HG02970 (cell line): ENCODE results near the gene PCDHGB3.
"Not testable (repeated sequence)": the region's sequence is repeated elsewhere in the genome, so short reads cannot be mapped to it uniquely, and the experiment has no call there.

Experiments used
- ATAC-seq: cut with Tn5 transposase; IDR thresholded peaks from one replicate; pipeline ENCODE4 v1.9.1; 2021; ENCODE audit warnings: mild to moderate bottlenecking, moderate library complexity, moderate number of reproducible peaks; ENCODE audit not compliant: unreplicated experiment, low FRiP score

The PCDHGB3 gene

DNA sequence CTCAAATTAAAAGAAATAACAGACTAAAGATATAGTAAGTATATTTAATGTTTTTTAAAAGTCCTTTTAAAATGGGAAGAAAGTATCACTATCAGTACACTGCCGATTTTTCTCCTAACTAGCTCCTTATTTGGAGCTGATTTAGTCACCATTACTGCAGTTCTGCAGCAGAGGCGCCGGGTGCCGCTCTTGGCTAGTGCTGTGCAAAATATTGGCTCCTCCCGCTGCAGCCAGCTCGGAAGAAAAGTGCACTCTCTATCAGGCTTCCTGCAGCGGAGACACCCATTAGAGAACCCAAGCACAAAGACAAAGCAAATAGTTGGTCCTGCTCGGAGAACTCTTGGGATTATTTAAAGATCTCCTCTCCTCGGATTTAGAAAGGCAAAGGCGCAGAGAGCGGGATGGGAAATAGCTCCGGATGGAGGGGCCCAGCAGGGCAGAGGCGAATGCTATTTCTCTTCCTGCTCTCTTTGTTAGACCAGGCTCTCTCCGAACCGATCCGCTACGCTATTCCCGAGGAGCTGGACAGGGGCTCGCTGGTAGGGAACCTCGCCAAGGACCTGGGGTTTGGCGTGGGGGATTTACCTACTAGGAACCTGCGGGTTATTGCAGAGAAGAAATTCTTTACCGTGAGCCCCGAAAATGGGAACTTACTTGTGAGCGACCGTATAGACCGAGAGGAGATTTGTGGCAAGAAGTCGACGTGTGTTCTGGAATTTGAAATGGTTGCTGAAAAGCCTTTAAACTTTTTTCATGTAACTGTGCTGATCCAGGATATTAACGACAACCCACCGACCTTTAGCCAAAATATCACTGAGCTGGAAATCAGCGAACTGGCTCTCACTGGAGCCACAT is at the start of gene PCDHGB3:
PCDHGB3 (plus strand) TSS at position 249 of the 855 bp plus-strand sequence; CDS start at position 402, 153 bp downstream.
- ATAC-seq: no peak

DNA sequence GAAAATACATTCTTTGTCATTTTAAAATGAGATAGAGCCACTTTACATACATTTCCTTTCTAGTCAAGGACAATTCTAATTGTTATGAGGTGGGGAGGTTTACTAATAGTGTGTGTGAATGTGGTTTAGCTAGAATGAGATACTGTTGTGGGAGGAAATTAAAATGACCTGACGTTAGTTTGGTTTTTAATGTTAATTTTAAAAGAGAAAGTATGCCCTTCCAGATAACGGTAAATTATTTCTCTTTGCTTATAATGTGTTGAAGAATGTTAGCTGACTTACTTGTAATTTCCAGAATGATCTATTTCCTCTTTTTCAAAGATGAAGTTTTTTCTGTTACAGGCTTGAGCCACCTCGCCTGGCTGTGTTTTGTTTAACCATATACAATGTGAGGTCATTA is 47.8 kb upstream of the PCDHGB3 start:
- ATAC-seq: no peak

DNA sequence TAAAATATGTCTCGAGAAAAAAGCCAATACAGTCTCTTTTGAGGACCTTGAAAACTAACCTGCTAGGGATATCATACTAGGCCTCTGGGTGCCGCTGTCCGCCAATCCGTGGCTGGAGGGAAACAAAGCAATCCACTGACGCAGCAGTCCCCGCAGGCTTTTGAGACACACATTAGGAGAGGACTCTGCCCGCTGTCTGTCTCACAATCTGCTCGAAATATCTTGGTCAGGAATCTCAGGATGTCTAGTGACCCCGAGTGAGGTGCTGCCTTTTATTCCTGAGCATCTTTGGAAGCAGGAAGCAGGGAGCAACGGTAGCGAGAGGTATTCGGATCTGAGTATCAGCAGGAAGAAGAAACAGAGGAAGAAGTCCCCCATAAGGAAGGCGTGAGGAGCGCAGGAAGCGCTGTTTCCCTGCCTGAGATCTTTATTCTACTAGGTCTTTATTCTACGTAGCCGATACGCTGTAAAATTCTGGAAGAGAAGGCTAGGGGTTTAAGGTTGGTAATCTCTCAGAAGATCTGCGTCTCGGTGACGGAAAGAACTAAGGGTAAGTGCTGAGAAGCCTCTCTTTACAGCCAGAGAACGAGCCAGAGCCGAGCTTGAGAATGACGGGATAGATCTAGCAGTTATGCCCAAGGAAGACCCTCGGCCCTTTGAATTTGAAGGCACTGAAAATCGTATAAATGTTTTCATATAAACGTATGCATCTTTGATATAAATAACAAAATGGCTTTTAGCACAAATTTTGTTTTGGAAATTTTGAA is 43.8 kb upstream of the PCDHGB3 start:
- ATAC-seq: no peak

DNA sequence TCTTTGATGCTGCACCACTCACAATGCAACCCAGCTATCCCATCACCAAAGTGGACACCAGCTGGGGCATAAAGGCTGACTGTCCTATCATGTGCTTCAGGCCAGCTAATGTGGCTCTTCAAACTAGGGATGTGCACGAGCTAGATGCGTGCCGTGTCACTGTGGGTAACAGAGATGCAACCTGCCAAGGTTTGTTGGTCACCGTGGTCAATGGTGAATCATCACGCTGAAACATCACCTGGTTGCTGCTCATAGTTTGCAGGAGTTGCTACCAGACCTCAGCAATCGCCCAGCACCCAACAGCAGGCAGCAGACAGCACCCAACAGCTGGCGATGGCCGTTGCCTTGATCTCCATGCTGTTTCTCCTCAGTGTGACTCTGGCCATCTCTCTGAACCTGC is 41.8 kb upstream of the PCDHGB3 start:
- no peak for ATAC-seq

DNA sequence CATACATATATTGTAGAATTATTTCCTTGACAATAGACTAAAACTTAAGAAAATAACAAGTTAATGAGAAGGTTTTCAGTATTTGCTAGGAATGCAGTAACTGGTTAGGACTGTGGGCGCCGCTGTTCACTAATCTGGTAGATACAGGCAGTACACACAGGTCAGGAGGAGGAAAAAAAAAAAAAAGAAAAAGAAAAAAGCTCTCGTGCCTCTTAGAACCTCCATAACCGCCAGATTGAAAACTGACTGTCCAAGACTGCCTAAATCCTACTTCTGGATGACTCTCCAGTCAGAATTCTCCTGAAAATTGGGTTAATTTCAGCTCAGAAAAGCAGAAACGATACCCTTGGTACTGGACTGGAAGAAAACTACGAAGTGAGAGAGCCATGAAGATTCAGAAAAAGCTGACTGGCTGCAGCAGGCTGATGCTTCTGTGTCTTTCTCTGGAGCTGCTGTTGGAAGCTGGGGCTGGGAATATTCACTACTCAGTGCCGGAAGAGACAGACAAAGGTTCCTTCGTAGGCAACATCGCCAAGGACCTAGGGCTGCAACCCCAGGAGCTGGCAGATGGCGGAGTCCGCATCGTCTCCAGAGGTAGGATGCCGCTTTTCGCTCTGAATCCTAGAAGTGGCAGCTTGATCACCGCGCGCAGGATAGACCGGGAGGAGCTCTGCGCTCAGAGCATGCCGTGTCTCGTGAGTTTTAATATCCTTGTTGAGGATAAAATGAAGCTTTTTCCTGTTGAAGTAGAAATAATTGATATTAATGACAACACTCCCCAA is 39.6 kb upstream of the PCDHGB3 start, which contains the start of gene PCDHGA1:
PCDHGA1 (plus strand) TSS at position 216 of the 782 bp plus-strand sequence.
- ATAC-seq: no peak

DNA sequence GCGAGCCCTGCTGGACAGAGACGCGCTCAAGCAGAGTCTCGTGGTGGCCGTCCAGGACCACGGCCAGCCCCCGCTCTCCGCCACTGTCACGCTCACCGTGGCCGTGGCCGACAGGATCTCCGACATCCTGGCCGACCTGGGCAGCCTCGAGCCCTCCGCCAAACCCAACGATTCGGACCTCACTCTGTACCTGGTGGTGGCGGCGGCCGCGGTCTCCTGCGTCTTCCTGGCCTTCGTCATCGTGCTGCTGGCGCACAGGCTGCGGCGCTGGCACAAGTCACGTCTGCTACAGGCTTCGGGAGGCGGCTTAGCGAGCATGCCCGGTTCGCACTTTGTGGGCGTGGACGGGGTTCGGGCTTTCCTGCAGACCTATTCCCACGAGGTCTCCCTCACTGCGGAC is 37.5 kb upstream of the PCDHGB3 start:
- ATAC-seq: not testable (repeated sequence)

DNA sequence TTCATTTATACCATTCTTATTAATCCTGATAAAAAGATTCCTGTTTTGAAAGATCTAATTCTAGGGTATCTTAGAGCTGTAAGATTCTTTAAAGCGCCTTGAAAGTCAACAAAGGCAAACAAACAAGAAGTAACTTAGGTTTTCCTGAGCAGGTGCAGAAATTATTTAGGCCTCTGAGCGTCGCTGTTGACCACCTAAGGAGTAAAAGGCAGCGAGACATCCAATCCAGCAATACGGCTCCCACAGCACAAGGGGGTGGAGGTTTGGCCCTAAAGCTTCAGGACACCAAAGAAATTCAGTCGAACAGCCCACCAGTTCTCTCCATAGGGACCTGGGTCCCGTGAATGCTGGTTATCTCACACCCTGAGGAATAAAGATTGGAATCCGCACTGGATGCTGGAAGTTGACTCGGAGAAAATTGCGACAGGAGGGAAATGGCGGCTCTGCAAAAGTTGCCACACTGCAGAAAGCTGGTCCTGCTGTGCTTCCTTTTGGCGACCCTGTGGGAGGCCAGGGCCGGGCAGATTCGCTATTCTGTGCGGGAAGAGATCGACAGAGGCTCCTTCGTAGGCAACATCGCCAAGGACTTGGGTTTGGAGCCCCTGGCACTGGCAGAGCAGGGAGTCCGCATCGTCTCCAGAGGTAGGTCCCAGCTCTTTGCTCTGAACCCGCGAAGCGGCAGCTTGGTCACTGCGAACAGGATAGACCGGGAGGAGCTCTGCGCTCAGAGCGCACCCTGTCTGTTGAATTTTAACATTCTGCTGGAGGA is 31.3 kb upstream of the PCDHGB3 start, which contains the start of gene PCDHGA2:
PCDHGA2 (plus strand) TSS at position 223 of the 769 bp plus-strand sequence.
- ATAC-seq: no peak

DNA sequence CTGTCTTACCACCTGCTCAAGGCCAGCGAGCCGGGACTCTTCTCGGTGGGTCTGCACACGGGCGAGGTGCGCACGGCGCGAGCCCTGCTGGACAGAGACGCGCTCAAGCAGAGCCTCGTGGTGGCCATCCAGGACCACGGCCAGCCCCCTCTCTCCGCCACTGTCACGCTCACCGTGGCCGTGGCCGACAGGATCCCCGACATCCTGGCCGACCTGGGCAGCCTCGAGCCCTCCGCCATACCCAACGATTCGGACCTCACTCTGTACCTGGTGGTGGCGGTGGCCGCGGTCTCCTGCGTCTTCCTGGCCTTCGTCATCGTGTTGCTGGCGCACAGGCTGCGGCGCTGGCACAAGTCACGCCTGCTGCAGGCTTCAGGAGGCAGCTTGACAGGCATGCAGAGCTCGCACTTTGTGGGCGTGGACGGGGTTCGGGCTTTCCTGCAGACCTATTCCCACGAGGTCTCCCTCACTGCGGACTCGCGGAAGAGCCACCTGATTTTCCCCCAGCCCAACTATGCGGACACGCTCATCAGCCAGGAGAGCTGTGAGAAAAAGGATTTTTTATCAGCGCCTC is 29.2 kb upstream of the PCDHGB3 start:
- not testable (repeated sequence) for ATAC-seq

DNA sequence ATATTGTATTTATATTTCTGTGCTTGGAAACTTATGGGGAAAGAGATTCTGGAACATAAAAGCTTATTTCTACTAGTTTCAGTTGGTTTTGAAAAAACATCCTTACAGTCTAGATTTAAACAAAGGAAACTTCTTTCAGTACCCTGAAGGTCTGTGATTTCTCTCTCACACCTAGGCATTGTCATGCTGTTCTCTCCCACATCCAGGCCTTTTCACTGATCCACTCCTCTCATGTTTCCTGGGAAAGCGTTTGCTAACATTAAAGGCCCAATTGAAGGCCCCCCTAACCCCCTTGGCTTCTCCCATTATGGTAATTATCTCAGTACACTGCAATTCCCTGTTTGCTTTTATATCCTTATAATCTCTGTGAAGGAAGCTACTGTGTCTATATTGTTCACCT is 27.3 kb upstream of the PCDHGB3 start:
- ATAC-seq: no peak

DNA sequence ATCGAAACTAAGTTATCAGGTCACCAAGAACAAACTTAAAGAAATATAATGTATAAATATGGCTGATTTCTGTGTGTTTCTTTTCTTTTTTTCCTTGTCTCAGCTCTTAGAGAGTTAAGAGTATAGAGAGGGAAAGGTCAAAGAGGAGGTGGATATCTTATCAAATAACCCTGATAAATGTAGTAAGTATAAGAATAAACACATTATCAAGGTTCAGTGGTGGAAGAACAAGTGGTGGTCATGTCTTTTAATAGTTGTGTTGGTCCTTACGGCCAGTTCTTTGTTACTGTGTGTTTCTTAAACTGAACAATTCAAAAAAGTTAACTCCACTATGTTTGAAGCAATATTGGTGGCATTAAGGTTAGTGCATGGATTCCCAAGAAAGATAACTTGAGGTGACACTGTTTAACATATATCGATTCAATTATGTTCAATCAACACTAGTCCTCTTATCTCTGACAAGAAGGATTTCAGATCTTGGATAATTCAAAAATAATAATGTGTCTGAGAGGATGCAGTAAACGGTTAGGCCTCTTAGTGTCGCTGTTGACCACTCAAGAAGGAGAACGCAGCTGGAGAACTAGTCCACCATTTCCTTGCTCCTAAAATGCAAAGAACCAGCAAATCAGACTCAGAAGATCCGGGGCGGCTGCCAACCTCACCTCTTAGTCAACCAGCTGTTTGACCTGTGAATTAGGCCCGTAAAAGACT is 26.6 kb upstream of the PCDHGB3 start, which contains the start of gene PCDHGA3:
PCDHGA3 (plus strand) TSS at position 588 of the 711 bp plus-strand sequence. CDS start 205 bp downstream, outside the sequence.
- ATAC-seq: no peak

DNA sequence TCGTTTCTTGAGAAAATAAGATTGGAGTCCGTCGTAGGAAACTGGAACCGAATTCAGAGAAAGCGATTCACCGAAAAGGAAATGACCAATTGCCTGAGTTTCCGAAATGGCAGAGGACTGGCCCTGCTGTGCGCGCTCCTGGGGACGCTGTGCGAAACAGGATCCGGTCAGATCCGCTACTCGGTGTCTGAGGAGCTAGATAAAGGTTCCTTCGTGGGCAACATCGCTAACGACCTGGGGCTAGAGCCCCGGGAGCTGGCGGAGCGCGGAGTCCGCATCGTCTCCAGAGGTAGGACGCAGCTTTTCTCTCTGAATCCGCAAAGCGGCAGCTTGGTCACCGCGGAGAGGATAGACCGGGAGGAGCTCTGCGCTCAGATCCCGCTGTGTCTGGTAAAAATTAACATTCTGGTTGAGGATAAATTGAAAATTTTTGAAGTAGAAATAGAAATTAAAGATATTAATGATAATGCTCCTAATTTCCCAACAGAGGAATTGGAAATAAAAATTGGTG is 26.0 kb upstream of the PCDHGB3 start:
- ATAC-seq: no peak

DNA sequence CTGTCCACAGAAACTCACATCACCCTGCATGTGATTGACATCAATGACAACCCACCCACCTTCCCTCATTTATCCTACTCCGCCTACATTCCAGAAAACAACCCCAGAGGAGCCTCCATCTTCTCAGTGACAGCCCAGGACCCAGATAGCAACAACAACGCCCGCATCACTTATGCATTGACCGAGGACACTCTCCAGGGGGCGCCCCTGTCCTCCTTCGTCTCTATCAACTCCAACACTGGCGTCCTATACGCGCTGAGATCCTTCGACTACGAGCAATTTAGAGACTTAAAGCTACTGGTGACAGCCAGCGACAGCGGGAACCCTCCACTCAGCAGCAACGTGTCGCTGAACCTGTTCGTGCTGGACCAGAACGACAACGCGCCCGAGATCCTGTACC is 24.7 kb upstream of the PCDHGB3 start:
- ATAC-seq: no peak

DNA sequence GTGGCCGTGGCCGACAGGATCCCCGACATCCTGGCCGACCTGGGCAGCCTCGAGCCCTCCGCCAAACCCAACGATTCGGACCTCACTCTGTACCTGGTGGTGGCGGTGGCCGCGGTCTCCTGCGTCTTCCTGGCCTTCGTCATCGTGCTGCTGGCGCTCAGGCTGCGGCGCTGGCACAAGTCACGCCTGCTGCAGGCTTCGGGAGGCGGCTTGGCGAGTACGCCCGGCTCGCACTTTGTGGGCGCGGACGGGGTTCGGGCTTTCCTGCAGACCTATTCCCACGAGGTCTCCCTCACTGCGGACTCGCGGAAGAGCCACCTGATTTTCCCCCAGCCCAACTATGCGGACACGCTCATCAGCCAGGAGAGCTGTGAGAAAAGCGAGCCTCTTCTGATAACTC is 24.0 kb upstream of the PCDHGB3 start:
- not testable (repeated sequence) for ATAC-seq

DNA sequence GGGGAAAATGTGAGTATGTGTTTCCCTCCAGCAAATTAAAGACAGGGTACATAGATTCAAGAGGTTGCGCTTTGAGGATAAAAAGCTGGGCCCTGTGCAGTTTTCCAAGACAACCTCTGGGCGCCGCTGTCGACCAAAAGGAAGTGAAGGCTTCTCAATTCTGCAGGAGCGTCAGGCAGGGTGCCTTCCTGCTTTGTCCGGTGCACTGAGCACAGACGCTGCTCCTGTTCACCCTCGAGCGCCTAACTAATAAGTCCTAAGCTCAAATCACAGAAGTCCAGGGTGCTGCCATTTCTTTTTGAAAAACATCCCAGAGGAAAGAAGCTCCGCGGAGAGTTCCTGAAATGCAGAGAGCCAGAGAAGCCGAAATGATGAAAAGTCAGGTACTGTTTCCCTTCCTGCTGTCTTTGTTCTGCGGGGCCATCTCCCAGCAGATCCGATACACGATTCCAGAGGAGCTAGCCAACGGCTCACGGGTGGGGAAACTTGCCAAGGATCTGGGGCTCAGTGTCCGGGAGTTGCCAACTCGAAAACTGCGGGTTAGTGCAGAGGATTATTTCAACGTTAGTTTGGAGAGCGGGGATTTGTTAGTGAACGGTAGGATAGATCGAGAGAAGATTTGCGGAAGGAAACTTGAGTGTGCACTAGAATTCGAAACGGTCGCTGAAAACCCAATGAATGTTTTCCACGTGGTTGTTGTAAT is 20.0 kb upstream of the PCDHGB3 start, which contains the start of gene PCDHGB1:
PCDHGB1 (plus strand) TSS at position 183 of the 703 bp plus-strand sequence; CDS start at position 345, 162 bp downstream.
- ATAC-seq: no peak

DNA sequence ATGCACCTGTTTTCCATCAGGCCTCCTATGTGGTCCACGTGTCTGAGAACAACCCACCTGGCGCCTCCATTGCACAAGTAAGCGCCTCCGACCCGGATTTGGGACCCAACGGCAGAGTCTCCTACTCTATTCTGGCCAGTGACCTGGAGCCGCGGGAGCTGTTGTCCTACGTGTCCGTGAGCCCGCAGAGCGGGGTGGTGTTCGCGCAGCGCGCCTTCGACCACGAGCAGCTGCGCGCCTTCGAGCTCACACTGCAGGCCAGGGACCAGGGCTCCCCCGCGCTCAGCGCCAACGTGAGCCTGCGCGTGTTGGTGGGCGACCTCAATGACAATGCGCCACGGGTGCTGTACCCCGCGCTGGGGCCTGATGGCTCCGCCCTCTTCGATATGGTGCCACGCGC is 18.5 kb upstream of the PCDHGB3 start:
- no peak for ATAC-seq

DNA sequence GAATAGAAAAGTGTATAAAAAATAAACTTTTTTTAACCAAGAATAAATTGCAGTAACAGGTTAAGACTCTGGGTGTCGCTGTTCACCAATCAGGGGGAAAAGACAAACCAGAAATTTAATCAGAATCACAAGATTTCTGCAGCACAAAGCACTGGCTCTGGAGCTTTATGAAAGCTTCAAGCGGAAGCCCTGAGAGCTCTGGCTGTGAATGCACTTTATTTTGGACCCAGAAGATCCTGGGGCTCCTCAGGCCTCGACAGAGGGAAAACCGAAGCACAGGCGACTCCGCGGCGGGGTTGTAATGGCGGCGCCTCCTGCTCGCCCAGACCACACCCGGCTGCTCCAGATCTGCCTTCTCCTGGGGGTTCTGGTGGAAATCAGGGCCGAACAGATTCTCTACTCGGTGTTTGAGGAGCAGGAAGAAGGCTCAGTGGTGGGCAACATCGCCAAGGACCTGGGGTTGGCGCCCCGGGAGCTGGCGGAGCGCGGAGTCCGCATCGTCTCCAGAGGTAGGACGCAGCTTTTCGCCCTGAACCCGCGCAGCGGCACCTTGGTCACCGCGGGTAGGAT is 15.1 kb upstream of the PCDHGB3 start, which contains the start of gene PCDHGA4:
PCDHGA4 (plus strand) TSS at position 122 of the 570 bp plus-strand sequence; CDS start at position 209, 87 bp downstream.
- ATAC-seq: no peak

DNA sequence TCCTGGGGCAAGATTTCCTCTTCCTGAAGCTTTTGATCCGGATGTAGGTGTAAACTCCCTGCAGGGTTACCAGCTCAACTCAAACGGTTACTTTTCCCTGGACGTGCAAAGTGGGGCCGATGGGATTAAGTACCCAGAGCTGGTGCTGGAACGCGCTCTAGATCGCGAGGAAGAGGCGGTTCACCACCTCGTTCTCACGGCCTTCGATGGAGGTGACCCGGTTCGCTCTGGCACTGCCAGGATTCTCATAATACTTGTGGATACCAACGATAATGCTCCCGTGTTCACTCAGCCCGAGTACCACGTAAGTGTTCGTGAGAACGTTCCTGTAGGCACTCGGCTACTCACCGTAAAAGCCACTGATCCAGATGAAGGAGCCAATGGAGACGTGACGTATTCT is 14.4 kb upstream of the PCDHGB3 start:
- no peak for ATAC-seq
